ENCODE data around the gene BCAR3. TPM values are rescaled to one million over a fixed set of nuclear protein-coding genes. Genes with fewer than 3 reads are reported as not detected.

BCAR3 gene
- total RNA-seq, 1 experiment from 2014 or later, result 33.9 TPM

DNA sequence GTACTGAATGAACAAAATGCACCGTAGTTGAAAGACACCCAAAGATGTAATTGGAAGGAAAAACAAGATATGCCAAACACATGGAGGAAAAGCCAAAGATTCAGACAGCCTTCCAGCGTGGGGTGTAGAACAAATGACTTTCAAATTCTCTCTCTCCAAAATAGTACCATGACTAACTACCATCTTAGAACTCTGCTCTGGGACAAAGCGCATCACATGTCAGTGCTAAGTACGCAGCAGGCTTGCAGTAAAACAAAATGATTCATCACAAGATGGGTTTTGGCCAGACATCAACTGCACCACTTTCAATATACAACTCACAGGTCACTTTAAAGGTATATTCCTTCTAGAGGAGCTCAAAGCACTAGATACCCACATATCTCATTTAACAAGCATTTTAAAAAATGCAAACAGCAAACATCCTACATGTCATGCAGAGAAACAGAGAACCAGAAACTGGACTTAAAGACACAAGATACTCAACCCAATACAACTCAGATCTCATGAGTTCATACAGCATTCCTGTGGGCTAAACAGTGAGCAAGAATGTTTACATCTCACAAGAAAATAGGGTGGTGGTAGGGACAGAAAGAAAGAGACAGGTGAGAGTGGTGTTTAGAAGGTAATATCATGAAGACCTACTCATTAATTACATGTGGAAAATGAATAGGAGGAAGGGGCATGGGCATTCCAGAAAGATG is 75.7 kb downstream of the BCAR3 start:
- ChIA-PET POLR2A (no interaction called here), CTCF (no interaction called here)
- in situ Hi-C loops (cut with HindIII; ENCODE audit: low pct_unique_long_range_greater_than_20kb, low sequenced_read_pairs), result no loop called here
- DNase-seq (ENCODE audit: low read depth, low spot score) (peak; percentile 67), ATAC-seq (0 out of 2 replicates have a peak, but pooled peaks have one; percentile 46)
- H3K36me3 ChIP-seq (ENCODE audit: control insufficient read depth, insufficient read depth, low read length), result no peaks in the 10 kb centered on the region
- TF ChIP-seq, protein P1, sequence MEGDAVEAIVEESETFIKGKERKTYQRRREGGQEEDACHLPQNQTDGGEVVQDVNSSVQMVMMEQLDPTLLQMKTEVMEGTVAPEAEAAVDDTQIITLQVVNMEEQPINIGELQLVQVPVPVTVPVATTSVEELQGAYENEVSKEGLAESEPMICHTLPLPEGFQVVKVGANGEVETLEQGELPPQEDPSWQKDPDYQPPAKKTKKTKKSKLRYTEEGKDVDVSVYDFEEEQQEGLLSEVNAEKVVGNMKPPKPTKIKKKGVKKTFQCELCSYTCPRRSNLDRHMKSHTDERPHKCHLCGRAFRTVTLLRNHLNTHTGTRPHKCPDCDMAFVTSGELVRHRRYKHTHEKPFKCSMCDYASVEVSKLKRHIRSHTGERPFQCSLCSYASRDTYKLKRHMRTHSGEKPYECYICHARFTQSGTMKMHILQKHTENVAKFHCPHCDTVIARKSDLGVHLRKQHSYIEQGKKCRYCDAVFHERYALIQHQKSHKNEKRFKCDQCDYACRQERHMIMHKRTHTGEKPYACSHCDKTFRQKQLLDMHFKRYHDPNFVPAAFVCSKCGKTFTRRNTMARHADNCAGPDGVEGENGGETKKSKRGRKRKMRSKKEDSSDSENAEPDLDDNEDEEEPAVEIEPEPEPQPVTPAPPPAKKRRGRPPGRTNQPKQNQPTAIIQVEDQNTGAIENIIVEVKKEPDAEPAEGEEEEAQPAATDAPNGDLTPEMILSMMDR (IDR thresholded peaks at IDR 0.05), result no peak
- no peak for TF ChIP-seq SIN3A (IDR thresholded peaks at IDR 0.05; ENCODE audit: borderline replicate concordance, insufficient read depth, low read depth, low read length)
- no peak for TF ChIP-seq TCF7L2 (IDR thresholded peaks at IDR 0.05; ENCODE audit: low read depth, low read length)
- no peak for TF ChIP-seq POLR2AphosphoS5 (IDR thresholded peaks at IDR 0.05; ENCODE audit: low read depth, low read length)
- TF ChIP-seq, protein P2, sequence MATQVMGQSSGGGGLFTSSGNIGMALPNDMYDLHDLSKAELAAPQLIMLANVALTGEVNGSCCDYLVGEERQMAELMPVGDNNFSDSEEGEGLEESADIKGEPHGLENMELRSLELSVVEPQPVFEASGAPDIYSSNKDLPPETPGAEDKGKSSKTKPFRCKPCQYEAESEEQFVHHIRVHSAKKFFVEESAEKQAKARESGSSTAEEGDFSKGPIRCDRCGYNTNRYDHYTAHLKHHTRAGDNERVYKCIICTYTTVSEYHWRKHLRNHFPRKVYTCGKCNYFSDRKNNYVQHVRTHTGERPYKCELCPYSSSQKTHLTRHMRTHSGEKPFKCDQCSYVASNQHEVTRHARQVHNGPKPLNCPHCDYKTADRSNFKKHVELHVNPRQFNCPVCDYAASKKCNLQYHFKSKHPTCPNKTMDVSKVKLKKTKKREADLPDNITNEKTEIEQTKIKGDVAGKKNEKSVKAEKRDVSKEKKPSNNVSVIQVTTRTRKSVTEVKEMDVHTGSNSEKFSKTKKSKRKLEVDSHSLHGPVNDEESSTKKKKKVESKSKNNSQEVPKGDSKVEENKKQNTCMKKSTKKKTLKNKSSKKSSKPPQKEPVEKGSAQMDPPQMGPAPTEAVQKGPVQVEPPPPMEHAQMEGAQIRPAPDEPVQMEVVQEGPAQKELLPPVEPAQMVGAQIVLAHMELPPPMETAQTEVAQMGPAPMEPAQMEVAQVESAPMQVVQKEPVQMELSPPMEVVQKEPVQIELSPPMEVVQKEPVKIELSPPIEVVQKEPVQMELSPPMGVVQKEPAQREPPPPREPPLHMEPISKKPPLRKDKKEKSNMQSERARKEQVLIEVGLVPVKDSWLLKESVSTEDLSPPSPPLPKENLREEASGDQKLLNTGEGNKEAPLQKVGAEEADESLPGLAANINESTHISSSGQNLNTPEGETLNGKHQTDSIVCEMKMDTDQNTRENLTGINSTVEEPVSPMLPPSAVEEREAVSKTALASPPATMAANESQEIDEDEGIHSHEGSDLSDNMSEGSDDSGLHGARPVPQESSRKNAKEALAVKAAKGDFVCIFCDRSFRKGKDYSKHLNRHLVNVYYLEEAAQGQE (IDR thresholded peaks at IDR 0.05; ENCODE audit: insufficient read depth in 1 of 2, low read depth in 2 of 2, low read length in 1 of 2), result no peak
- H3K4me3 ChIP-seq (ENCODE audit: low read depth in 2 of 2, low read length in 2 of 2), result no peak overlapping the region
- H3K27ac ChIP-seq (ENCODE audit: low read length), result no peak overlapping the region
- H3K27me3 ChIP-seq (ENCODE audit: control insufficient read depth, insufficient read depth, low read length), result no peaks in the 10 kb centered on the region
- intact Hi-C loops (cut with micrococcal nuclease; ENCODE audit: unreplicated experiment), result no loop called here
- peaks cover 35% of the 10 kb centered on the region for H3K4me1 ChIP-seq (ENCODE audit: control insufficient read depth, insufficient read depth, low read length)
- H3K9me3 ChIP-seq (ENCODE audit: control insufficient read depth, insufficient read depth, low read depth, low read length), result no peaks in the 10 kb centered on the region
- BruUV-seq (replicated peaks), result no TSS peak

DNA sequence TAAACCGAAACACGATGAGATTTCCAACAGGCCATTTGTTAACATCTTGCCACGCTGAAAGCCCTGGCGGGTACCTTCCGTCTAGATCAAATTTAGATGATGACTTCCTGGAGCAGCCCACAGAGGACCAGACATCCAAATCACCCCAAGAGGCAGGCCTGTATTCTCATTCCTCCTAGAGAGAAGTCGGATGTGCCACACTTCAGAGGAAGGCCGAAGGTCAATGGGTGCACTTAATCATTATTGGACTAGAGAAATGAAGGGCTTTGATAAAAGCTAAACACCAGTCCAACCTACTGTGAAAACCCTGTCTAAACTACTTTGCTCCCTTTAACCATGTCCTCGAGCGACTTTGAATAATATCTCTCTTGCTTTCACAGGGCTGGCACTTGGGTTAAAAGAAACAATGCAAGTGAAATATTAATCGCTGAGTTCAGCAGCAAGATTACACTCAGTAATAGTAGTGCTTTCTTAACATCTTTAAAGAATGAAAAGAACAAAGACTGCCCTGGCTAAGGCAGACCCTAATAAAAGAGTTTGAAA is 76.5 kb downstream of the BCAR3 start:
- TF ChIP-seq, protein P1 (IDR thresholded peaks at IDR 0.05), result no peak
- TF ChIP-seq TCF7L2 (IDR thresholded peaks at IDR 0.05; ENCODE audit: low read depth, low read length) (no peak), SIN3A (IDR thresholded peaks at IDR 0.05; ENCODE audit: borderline replicate concordance, insufficient read depth, low read depth, low read length) (no peak), POLR2AphosphoS5 (IDR thresholded peaks at IDR 0.05; ENCODE audit: low read depth, low read length) (no peak)
- TF ChIP-seq, protein P2 (IDR thresholded peaks at IDR 0.05; ENCODE audit: insufficient read depth in 1 of 2, low read depth in 2 of 2, low read length in 1 of 2), result no peak
- ChIA-PET POLR2A (no interaction called here), CTCF (no interaction called here)
- Histone ChIP-seq H3K4me3 (ENCODE audit: low read depth in 2 of 2, low read length in 2 of 2) (no peak overlapping the region), H3K27me3 (ENCODE audit: control insufficient read depth, insufficient read depth, low read length) (no peaks in the 10 kb centered on the region), H3K9me3 (ENCODE audit: control insufficient read depth, insufficient read depth, low read depth, low read length) (no peaks in the 10 kb centered on the region), H3K36me3 (ENCODE audit: control insufficient read depth, insufficient read depth, low read length) (no peaks in the 10 kb centered on the region), H3K27ac (ENCODE audit: low read length) (no peak overlapping the region), H3K4me1 (ENCODE audit: control insufficient read depth, insufficient read depth, low read length) (peaks cover 35% of the 10 kb centered on the region)
- ATAC-seq, result no peak
- in situ Hi-C loops (cut with HindIII; ENCODE audit: low pct_unique_long_range_greater_than_20kb, low sequenced_read_pairs), result no loop called here
- BruUV-seq (replicated peaks), result no TSS peak
- intact Hi-C loops (cut with micrococcal nuclease; ENCODE audit: unreplicated experiment), result no loop called here
- no peak for DNase-seq (ENCODE audit: low read depth, low spot score)

Data from Panc1 (cell line).